HG03045 (cell line): Measurements from ENCODE around the gene RAB26.
"Not testable (repeated sequence)": the region's sequence is repeated elsewhere in the genome, so short reads cannot be mapped to it uniquely, and the experiment has no call there.

ENCODE experiments used
- ATAC-seq: cut with Tn5 transposase; IDR thresholded peaks from one replicate; pipeline ENCODE4 v1.9.1; 2021; ENCODE audit warnings: mild to moderate bottlenecking, moderate library complexity; ENCODE audit not compliant: unreplicated experiment

Gene RAB26

GRCh38 chr16:2195322-2196161 is 47.1 kb downstream of the RAB26 start:
- no peak for ATAC-seq

GRCh38 chr16:2196162-2196980 is 47.9 kb downstream of the RAB26 start, which contains the start of gene CASKIN1:
CASKIN1 (minus strand) TSS chr16:2196605; CDS start chr16:2196432, 173 bp downstream.
- ATAC-seq = no peak

DNA sequence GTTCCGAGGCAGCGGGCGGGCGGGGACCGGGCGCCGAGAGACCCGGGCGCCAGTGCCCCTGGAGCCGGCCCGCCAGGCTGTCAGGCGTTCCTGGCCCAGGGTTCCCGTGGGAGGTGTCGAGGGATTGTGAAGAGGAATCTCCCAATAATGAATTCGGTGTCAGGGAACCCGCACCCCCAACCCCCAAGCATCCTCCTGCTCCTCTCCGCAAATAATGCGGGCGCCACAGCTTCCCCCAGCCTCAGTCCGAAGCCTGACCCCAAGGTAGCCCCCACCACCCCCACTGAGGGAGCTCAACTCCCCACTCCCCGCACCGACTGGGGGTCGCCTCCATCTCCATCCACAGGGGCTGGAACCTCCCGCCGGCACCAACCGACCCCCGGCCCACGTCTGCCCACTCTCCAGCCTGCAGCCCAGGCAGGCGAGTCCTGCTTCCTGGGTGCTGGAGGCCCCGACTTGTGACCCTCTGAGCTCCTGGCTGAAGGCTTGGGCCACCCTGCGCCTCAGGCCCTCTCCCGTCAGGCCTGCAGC is 48.6 kb downstream of the RAB26 start:
- no peak for ATAC-seq

- no peak for ATAC-seq
Observed at GRCh38 chr16:2197765-2198164, 49.3 kb downstream of the RAB26 start.

DNA sequence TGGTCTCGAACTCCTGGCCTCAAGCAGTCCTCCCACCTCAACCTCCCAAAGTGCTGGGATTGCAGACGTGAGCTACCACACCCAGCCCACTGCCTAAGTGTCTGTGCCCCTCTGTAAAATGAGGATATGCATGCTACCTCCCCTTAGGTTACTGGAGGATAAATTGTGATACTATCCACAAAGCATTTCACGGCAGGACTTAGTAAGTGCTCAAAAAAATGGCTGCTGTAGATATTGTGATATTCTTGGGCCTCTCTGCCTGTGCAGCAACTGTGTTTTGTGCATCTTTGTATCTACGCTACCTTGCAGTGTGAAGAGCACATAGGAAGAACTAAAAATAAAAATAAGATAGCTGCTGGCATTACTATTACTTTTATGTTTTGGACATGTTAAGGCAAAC is 49.9 kb downstream of the RAB26 start:
- no peak for ATAC-seq

DNA sequence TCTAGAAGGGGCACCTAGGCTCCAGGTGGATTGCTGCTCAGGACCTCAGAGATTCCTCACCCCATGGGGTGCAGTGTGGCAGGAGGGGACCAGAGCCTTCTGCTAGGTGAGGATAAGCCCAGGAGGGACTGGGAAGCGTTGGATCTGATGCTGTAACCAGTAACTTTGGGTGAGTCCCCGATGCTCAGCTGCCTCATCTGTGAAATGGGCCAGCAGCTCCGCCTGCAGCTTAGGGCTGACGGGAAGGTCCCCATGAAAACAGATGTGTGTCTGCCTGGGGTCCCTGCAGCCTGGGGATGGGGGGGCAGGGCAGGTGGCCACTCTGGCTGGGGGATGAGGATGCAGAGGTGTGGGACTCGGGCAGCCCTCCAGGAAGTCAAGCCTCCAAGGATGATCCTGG is 50.7 kb downstream of the RAB26 start:
- no peak for ATAC-seq

- no peak for ATAC-seq
Observed at GRCh38 chr16:2199621-2200139, 51.3 kb downstream of the RAB26 start.

GRCh38 chr16:2200313-2200712 is 51.9 kb downstream of the RAB26 start:
- no peak for ATAC-seq

- not testable (repeated sequence) for ATAC-seq
Observed at GRCh38 chr16:2203119-2203688, 54.8 kb downstream of the RAB26 start.
